Stromal cell of bone marrow (primary cell): ENCODE data around the gene PPP1R14D.
"Not testable (repeated sequence)": the region's sequence is repeated elsewhere in the genome, so short reads cannot be mapped to it uniquely, and the experiment has no call there.

Experiments used
- DNase-seq: peaks from one replicate; pipeline ENCODE4 v3.0.0-alpha.2; 2012; ENCODE audit warnings: low read depth

PPP1R14D gene

DNA sequence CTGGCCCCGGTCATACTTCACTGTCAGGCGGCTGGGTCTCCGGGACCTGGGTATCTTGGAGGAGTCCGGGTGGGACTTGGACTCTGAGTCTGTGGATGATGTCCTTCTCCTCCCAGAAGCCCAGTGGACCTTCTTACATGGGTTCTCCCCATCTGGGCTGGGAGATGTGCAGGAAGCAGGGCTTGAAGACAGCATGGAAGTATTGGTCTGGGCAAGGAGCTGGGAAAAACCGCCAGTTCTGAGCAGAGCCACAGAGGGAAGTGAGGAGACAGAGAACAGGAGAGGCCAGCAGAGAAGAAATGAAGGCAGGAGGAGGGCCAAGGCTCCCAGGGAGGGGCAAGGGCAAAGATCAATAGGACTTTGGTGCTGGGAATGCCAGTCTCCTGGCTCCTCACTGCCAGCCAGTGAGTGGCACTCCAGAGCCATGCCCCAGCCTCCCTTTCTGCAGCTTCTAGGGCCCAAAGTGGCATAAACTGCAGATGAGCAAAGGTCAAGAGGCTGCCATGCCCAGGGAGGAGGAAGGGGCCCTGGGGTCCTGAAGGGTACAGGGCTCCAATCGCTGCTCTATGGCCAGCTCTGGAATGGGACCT is at the start of gene PPP1R14D:
Gene PPP1R14D, minus strand, starts transcription at position 262 of the 590 bp plus-strand sequence. Its CDS starts 67 bp downstream, at position 195.
- no peak for DNase-seq

DNA sequence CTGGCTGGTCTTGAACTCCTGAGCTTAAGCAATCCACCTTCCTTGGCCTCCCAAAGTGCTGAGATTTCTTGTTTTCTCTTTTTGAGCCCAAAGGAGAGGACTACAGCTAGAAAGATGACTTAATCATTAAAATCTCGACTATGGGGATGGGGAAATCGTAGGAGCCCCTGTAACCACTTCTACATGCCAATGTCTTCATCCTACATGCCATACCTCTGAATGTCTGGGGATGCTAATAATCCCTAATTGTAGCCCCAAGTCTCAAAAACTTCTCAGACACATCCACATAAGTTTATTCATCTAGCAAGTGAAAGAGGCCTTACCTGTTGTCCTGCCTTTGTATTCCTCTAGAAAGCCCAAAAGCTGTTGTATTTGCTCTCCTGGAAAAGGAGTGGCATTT is 49.2 kb upstream of the PPP1R14D start:
- DNase-seq = no peak

DNA sequence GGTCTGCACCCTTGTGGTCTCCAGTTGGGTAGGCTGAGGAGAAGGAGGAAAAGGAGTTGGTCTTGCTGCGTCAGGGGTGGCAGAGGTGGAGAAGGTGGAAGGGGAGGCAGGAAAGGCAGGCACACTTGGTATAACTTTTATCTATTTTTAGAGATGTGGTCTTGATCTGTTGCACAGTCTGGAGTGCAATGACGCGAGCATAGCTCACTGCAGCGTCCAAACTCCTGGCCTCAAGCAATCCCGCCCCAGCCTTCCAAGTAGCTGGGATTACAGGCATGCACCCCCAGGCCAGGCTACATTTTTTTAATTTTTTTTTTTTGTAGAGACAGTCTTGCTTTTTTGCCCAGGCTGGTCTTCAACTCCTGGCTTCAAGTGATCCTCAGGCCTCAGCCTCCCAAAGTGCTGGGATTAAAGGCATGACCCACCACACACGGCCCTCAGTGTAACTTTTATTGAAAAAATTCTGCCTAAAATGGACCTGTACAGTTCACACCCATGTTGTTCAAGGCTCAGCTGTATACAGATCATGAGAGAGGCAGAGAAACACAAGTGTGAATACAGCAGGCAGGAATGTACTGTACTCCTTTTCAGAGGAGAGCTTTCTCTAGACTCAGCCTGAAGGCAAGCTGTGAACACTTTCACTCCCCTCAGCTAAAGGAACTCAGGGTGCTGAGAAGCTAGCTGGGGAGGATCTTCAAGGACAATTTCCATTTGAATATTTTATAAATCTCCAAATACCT is 47.7 kb upstream of the PPP1R14D start:
- DNase-seq = no peak

DNA sequence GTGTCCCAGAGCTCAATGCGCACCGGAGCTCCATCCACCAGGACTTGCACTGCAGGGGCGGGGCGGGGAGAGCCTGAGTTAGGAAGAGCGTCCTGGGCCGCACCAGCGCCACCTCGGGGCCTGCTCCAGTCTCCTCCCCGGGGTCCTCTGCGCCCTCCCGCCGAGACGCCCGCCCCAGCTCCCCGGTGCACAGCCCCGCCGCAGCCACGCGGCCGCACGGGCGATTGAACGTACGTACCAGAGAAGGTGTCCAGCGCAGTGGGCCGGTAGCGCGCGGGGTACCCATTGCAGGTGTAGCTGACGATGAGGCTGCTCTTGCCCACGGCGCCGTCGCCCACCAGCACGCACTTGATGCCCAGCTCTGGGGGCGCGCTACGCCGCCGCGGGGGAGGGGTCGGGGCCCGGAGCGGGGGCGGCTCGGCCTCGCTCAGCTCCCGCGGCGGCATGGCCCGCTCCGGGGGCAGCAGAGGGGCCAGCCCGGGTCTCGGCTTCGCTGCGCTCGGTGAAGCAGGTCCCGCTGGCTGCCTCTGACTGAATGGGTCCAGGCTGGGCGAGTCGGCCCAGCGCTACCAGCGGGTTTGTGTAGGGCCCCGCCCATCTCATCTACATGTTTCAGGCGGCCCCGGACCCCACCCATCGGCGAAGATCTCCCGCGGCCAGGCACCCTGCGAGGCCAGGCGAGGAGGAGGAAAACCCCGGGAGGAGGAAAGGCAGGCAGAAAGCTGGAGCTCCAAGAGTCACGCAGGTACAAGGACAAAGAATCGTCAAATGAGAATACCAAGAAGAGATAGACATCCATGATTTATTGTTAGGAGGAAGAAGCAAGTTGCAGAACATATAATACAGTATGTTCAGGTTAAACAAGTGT is 45.4 kb upstream of the PPP1R14D start, which contains the start of gene RHOV:
Gene RHOV, minus strand, starts transcription at position 541 of the 868 bp plus-strand sequence. Its CDS starts 95 bp downstream, at position 446.
- no peak for DNase-seq

DNA sequence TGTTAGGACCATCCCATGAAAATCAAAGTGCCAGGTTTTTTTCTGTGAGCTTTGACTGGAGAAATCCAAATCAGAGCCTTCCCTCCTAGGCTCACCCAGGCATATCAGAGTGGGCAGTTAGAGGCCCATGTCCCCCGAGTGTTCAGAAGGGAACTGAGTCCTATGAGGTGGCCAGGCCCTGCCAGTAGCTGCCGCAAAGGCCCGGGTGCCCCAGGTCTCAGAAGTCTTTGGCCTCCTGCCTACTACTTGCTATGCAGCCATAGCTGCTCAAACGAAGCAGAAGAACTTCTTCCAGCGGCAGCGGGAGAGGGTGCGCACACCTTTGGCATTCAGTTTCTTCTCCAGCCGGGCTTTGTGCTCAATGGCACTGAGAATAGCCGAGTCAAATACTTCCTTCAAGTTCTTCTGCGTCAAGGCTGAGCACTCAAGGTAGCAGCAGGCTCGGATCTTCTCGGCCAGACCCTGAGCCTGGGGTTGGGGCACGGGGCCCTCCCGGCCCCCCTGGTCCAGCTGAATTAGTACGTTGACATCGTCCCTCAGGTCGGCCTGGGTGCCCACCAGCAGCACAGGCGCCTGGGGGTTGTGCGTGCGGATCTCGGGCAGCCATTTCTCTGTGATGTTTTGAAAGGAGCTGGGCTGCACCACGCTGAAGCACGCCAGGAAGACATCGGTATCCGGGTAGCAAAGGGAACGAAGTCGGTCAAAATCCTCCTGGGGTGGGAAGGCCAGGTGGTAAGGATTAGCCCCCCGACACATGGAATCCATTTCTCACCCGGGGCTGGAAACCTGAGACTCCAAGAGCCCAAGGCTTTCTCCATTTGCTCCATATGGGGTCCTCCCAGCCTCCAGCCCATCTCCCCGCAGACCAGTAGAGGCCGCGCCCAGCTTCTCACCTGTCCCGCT is 44.5 kb upstream of the PPP1R14D start:
- no peak for DNase-seq

DNA sequence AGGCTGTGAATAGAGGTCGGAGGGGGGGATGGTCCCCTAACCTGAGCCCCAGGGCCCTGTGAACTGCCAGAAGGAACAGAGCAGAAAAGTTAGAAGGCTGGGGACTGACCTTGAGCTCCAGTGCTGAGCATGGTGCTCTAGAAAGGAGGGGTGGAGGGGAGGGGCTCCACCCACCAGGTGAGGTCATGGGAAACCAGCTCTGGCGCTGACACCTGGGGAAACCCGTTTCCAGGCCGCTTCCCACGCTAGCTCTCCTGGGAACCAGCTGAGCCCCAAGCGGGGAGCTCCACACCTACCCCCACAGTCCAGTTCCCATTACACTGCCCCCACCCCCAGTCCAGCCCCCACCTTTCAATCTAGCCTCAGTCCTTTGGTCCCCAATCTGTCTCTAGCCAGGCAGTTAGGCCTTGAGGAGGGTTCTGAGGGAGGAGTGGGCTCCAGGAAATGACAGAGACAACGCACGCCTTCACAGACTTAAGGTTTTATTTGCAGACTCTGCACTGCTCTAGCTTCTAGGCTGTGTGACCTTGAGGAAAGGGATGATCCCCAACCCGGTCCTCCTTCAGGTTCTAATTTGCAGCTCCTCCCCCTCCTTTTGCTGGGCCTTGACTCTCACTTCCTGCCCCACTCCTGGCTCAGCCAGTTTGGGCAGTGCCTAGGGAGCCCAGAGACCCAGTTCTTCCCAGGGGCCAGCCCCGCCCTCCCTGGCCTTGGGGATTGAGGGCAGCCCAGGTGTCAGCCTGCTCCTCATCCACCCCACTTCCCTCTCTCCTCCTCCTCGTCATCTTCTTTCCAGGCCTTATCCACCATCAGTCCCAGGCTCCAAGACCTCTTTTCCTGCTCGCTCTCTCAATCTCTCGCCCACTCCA is 43.5 kb upstream of the PPP1R14D start:
- no peak for DNase-seq

DNA sequence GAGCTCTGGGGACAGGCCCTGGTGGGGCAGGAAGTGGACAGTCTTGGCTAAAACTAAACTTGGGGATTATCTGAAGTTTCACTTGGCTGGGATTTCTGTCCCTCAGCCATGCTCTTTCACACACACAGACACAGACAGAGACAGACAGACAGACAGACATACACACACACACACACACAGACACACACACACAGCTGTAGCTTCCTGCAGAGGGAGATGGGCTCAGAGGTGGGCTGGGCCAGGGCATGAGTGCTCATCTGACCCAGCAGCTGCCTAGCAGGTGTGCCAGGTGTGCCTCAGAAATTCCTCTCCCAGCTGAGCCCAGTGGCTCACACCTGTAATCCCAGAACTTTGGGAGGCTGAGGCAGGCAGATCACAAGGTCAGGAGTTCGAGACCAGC is 42.2 kb upstream of the PPP1R14D start:
- DNase-seq = no peak

GRCh38 chr15:40869686-40870085 is 41.2 kb upstream of the PPP1R14D start:
- DNase-seq = no peak

GRCh38 chr15:40867199-40867598 is 38.7 kb upstream of the PPP1R14D start:
- no peak for DNase-seq

GRCh38 chr15:40863660-40864270 is 35.3 kb upstream of the PPP1R14D start:
- no peak for DNase-seq

- not testable (repeated sequence) for DNase-seq
Observed at GRCh38 chr15:40861147-40861546, 32.6 kb upstream of the PPP1R14D start.

- peak; percentile 30 for DNase-seq
Observed at GRCh38 chr15:40859206-40859851, 30.8 kb upstream of the PPP1R14D start.

DNA sequence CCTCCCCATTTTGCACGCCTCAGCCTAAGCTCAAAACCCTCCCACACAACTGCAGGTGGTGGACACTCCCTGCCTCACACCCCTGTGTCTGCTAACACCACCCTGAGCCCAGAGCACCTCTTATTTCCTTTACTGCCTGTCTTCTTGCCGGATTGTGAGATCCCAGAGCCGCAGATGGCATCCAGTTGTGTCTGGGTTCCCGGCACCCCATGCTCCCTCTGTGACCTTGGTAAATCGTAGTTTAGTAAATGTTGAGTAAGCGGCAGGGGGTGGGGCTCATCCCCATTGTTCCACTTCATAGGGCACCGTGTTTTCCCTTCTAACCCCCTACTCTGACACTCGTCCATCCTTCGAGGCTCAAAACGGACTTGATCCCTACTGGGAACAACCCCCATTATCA is 30.2 kb upstream of the PPP1R14D start:
- DNase-seq = no peak

DNA sequence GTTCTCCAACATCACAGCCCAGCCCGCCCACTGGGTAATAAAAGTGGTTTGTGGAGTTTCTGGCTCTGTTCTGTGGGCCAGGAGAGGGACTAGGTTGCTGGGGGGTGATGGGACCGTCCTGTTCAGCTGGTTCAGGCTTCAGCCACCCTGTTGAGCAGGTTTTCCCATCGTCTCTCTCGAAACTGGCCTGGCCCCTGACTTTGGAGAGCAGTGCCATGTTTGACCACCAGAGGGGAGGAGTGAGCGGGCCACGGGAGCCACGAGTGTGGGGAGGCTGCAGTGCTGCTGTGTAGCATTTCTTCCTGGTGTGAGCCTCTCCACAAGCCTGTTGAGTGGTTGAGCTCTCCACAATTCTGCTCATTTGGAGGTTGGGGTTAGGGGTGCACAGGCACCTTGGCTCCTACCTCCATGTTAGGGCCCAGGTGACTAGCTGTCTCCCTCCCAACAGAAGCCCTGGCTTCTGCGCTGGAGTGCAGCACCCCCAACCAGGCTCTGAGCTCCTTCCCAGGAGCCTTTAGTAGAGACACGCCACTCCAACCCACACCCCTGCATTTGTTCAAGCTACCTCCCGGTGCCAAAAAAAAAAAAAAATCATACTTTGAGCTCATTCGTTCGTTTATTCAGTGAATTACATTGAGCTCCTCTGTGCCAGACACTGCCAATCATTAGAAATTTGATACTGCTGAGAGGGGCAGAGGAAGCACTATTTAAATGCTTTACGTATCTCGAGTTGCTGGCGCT is 29.3 kb upstream of the PPP1R14D start:
- peak; percentile 38 for DNase-seq

DNA sequence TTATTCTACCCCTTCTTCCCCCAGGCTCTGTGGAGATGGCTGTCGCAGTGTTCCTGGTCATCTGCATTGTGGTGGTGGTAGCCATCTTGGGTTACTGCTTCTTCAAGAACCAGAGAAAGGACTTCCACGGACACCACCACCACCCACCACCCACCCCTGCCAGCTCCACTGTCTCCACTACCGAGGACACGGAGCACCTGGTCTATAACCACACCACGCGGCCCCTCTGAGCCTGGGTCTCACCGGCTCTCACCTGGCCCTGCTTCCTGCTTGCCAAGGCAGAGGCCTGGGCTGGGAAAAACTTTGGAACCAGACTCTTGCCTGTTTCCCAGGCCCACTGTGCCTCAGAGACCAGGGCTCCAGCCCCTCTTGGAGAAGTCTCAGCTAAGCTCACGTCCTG is 28.2 kb upstream of the PPP1R14D start:
- no peak for DNase-seq

DNA sequence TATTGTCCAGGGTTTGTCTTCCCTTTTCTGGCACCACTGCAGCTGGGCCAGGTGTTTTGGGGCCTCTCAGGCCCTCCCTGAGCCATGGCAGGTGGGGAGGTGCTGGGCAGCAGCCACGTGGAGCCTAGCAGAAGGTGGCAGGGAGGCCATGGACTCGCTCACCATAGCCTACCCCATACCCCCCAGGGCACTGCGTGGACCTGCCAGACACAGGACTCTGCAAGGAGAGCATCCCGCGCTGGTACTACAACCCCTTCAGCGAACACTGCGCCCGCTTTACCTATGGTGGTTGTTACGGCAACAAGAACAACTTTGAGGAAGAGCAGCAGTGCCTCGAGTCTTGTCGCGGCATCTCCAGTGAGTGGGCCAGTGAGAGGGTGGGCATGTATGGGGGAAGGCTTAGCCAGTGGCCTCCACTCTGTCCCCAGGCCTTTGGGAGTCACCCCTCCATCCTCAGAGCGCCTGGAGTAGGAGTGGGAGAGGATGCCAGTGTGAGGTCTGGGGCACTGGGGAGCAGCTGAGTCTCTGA is 27.3 kb upstream of the PPP1R14D start:
- no peak for DNase-seq

GRCh38 chr15:40854161-40854560 is 25.7 kb upstream of the PPP1R14D start:
- DNase-seq = no peak

- DNase-seq = no peak
Observed at GRCh38 chr15:40853241-40853890, 24.9 kb upstream of the PPP1R14D start.
